ENCODE results near the gene LMX1B.
A peak's percentile ranks its signal among the peaks of the same experiment; 100 is the strongest.

LMX1B gene

DNA sequence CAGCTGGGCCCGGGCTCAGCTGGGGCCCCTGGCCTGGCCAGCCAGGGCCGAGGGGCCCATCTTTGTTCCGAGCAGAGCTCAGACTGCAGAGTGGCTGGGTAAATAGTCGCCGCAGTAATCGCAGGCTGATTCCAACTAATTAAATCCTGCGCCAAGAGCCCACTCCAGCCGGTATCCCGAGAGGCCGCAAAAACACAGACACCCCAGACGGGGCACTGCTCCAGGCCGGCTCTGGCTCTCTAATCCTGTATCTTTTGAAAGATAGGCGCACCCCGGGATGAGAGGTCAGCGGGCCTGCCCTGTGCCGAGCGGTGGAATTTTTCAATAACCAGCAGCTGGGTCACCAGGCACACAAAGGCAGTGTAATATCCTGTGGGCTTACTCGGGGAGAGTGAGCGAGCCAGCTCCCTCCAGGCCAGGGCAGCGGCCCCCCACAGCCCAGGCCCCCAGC, 57.7 kb downstream of the LMX1B start:
- H3K9me3 ChIP-seq, result no peaks in the 10 kb centered on the region
- H3K36me3 ChIP-seq, result no peaks in the 10 kb centered on the region
- no peaks in the 10 kb centered on the region; the same call in 1 of the 2 replicates for H3K27me3 ChIP-seq
- TF ChIP-seq, protein P1, sequence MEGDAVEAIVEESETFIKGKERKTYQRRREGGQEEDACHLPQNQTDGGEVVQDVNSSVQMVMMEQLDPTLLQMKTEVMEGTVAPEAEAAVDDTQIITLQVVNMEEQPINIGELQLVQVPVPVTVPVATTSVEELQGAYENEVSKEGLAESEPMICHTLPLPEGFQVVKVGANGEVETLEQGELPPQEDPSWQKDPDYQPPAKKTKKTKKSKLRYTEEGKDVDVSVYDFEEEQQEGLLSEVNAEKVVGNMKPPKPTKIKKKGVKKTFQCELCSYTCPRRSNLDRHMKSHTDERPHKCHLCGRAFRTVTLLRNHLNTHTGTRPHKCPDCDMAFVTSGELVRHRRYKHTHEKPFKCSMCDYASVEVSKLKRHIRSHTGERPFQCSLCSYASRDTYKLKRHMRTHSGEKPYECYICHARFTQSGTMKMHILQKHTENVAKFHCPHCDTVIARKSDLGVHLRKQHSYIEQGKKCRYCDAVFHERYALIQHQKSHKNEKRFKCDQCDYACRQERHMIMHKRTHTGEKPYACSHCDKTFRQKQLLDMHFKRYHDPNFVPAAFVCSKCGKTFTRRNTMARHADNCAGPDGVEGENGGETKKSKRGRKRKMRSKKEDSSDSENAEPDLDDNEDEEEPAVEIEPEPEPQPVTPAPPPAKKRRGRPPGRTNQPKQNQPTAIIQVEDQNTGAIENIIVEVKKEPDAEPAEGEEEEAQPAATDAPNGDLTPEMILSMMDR (IDR thresholded peaks at IDR 0.05; ENCODE audit: low read depth, low read length), result no peak
- H3K4me3 ChIP-seq (ENCODE audit: low read depth, low read length), result peak overlapping the region; percentile 24
- DNase-seq, result peak; percentile 64
- peaks cover 18% of the 10 kb centered on the region for H3K4me1 ChIP-seq

DNA sequence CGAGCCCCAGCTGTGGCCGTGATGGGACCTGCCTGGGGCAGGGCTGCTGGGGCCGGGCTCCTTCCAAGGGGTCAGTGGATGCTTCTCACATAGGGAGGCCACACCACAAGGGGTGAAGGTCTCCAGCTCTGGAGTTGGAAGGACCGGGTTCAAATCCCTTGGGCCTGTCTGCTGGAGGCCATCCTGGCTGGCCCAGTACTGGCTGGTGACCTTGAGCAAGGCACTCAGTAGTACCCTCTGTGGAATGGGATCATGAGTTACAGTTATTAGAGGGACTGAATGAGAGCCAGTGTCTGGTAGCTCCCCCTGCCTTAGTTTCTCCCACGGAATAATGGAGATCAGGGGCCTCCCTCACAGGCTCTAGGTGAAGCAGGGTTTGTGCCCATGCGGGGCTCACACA, 58.3 kb downstream of the LMX1B start:
- Histone ChIP-seq H3K36me3 (no peaks in the 10 kb centered on the region), H3K4me1 (peaks cover 18% of the 10 kb centered on the region), H3K27me3 (peaks cover 3% of the 10 kb centered on the region; the same call in 1 of the 2 replicates), H3K9me3 (no peaks in the 10 kb centered on the region), H3K4me3 (ENCODE audit: low read depth, low read length) (no peak overlapping the region)
- no peak for DNase-seq
- TF ChIP-seq, protein P1 (IDR thresholded peaks at IDR 0.05; ENCODE audit: low read depth, low read length), result no peak

DNA sequence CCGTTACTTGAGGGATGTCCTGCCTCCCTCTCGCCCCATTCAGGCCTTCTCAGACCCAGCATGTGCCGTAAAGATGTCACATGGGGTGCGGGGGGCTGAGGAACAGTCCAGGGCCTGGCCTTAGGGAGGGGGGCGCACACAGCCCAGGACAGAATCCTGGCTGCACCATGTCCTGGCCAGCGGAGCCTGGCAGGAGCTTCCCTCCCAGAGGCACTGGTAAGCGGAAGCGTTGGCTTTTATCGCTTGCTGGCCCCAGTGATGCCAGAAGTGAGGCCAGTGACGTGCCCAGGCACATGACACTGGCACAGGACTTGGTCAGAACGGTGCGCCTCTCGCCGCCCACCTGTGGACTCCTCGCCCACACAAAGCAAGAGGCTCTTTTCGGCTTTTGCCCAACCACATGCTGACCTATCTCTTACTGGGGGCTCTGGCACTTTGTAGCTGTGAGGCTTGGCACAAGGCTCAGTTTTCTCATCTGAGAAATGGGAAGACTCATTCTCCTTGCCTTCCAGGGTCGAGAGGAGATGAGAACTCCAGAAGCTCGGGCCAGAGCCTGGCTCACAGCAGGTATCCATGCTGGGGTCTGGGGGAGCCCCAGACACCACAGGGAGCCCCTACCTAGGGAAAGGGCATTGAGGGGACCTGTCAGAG, 59.0 kb downstream of the LMX1B start:
- TF ChIP-seq, protein P1 (IDR thresholded peaks at IDR 0.05; ENCODE audit: low read depth, low read length), result no peak
- Histone ChIP-seq H3K4me3 (ENCODE audit: low read depth, low read length) (no peak overlapping the region), H3K36me3 (no peaks in the 10 kb centered on the region), H3K9me3 (no peaks in the 10 kb centered on the region), H3K4me1 (peaks cover 14% of the 10 kb centered on the region), H3K27me3 (peaks cover 9% of the 10 kb centered on the region)
- DNase-seq, result no peak

DNA sequence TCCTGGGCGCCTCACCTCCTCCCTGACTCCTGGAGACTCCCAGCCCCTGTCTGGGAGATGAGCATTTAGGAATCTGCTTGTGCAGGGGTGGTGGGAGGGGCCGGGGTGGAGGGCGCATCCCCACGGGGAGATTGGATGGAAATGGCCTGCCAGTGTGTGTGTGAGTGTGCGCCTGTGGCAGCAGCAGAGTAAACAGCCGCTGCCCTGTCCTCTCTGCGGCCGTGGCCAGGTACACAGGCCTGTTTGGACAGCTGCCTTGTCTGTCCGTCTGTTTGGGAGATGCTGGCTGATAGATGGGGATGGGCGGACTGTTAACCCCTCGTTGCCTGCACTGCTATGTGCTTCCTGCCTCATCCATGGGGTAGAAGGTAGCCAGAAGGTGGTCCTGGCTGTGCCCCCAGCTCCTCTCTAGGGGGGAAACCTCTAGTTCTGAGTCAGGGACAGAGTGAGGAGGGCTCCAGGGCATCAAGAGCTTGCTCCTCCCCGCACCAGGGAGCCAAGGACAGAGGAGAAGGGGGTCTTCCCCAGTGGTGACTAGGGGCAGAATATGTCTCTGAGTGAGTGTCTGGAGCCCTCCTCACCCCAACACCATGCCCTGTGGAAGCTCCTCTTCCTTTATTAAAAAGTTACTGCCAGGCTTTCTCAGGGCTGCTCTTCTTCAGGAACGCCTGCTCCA, 60.1 kb downstream of the LMX1B start:
- no peaks in the 10 kb centered on the region for H3K9me3 ChIP-seq
- peaks cover 14% of the 10 kb centered on the region for H3K4me1 ChIP-seq
- DNase-seq, result peak; percentile 53
- no peak overlapping the region for H3K4me3 ChIP-seq (ENCODE audit: low read depth, low read length)
- peaks cover 9% of the 10 kb centered on the region for H3K27me3 ChIP-seq
- H3K36me3 ChIP-seq, result no peaks in the 10 kb centered on the region
- TF ChIP-seq, protein P1 (IDR thresholded peaks at IDR 0.05; ENCODE audit: low read depth, low read length), result no peak

DNA sequence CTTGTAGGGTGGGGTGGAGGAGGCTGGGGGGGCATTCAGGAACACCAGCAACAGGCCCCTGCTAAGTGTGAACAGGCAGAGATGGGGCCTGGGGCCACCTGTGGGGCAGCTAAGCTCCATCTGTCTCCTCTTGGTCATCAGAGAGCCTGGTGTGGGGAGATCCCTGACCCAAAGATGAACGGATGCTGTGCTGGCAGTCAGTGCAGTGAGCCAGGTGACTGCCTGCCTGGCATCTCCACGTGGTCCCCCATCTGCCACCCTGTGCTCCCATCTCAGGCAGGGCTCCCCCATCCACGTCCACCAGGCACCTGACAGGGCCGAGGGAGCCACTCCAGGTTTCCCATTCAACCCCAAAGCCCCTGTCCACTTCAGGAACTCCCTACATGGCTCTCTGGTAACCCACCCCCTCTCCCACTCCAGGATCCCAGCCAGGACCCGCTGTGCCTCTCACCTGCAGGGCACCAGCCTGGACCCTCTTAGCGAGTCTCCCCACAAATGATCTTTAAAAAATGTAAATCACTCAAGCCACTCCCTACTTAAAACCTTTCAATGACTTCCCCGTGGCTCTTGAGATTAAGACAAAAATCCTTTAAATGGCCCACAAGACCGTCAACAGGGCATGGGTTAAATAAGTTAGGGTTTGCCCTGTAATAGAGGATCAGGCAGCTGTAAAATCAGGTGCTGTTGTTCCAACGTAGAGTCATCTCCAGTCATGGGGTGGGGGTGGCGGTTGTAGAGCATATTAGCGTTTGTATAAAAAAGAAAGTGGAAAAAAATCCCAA, 60.8 kb downstream of the LMX1B start:
- no peak overlapping the region for H3K4me3 ChIP-seq (ENCODE audit: low read depth, low read length)
- no peak for DNase-seq
- TF ChIP-seq, protein P1 (IDR thresholded peaks at IDR 0.05; ENCODE audit: low read depth, low read length), result no peak
- peaks cover 9% of the 10 kb centered on the region for H3K27me3 ChIP-seq
- H3K9me3 ChIP-seq, result no peaks in the 10 kb centered on the region
- H3K4me1 ChIP-seq, result peaks cover 14% of the 10 kb centered on the region
- no peaks in the 10 kb centered on the region for H3K36me3 ChIP-seq

Measured in BE2C (cell line).